LHCN-M2 (cell line): ENCODE data around the gene ZNF827. TPM values are rescaled to one million over a fixed set of nuclear protein-coding genes. Genes with fewer than 3 reads are reported as not detected.
"Not testable (repeated sequence)": the region's sequence is repeated elsewhere in the genome, so short reads cannot be mapped to it uniquely, and the experiment has no call there.

ENCODE experiments used
- DNase-seq: peaks from one replicate; pipeline ENCODE4 v3.0.0-alpha.2; 2012; ENCODE audit warnings: low read depth
- total RNA-seq: library from RNA; depleted of rRNA; stranded (reverse); fragments of >200 nt; gene quantifications from 2 replicates; pipeline ENCODE4 v1.2.3, GENCODE V29; 2014

ZNF827 gene
- total RNA-seq, 1 experiment from 2014 or later: 4.2 TPM

- DNase-seq: no peak
Measured at GRCh38 chr4:145866991-145867390, 71.6 kb downstream of the ZNF827 start.

- DNase-seq: no peak
Measured at GRCh38 chr4:145865274-145865941, 73.2 kb downstream of the ZNF827 start.

GRCh38 chr4:145863191-145863590, 75.4 kb downstream of the ZNF827 start:
- DNase-seq: no peak

GRCh38 chr4:145861336-145862318, 77.0 kb downstream of the ZNF827 start:
- no peak for DNase-seq

GRCh38 chr4:145860897-145861296, 77.7 kb downstream of the ZNF827 start:
- no peak for DNase-seq

- DNase-seq: no peak
Measured at GRCh38 chr4:145860446-145860845, 78.2 kb downstream of the ZNF827 start.

- DNase-seq: no peak
Measured at GRCh38 chr4:145859926-145860325, 78.7 kb downstream of the ZNF827 start.

- DNase-seq: no peak
Measured at GRCh38 chr4:145859426-145859825, 79.2 kb downstream of the ZNF827 start.

GRCh38 chr4:145852256-145852839, 86.3 kb downstream of the ZNF827 start:
- no peak for DNase-seq

GRCh38 chr4:145851511-145852201, 87.0 kb downstream of the ZNF827 start:
- DNase-seq: no peak

- DNase-seq: no peak
Measured at GRCh38 chr4:145847764-145848163, 90.9 kb downstream of the ZNF827 start.

- no peak for DNase-seq
Measured at GRCh38 chr4:145845118-145845517, 93.5 kb downstream of the ZNF827 start.

GRCh38 chr4:145843639-145844038, 95.0 kb downstream of the ZNF827 start:
- no peak for DNase-seq

- peak; percentile 52 for DNase-seq
Measured at GRCh38 chr4:145843148-145843547, 95.5 kb downstream of the ZNF827 start.

GRCh38 chr4:145842224-145842887, 96.3 kb downstream of the ZNF827 start:
- peak; percentile 80 for DNase-seq

- no peak for DNase-seq
Measured at GRCh38 chr4:145840801-145841200, 97.8 kb downstream of the ZNF827 start.

- DNase-seq: peak; percentile 76
Measured at GRCh38 chr4:145840162-145840768, 98.4 kb downstream of the ZNF827 start.

- DNase-seq: no peak
Measured at GRCh38 chr4:145839151-145839550, 99.5 kb downstream of the ZNF827 start.

GRCh38 chr4:145832384-145832783, 106.2 kb downstream of the ZNF827 start:
- DNase-seq: not testable (repeated sequence)

GRCh38 chr4:145830699-145831098, 107.9 kb downstream of the ZNF827 start:
- DNase-seq: no peak
